ENCODE measurements around the gene ZEB1. TPM values are rescaled to one million over a fixed set of nuclear protein-coding genes. Genes with fewer than 3 reads are reported as not detected.
A peak's percentile ranks its signal among the peaks of the same experiment; 100 is the strongest.

The ZEB1 gene
- total and polyA plus RNA-seq, 2 of the 4 experiments (the other 2 are of a cell fraction) = 23.7 to 108 TPM

GRCh38 chr10:31313396-31313795 is 5.6 kb upstream of the ZEB1 start:
- Histone ChIP-seq H2BK20ac (ENCODE audit: low read depth, low read length) (no peak overlapping the region; the same call in 1 of the 2 replicates), H3K9me1 (ENCODE audit: insufficient read depth, low read length) (peaks cover 10% of the 10 kb centered on the region), H3K36me3 (ENCODE audit: control insufficient read depth, insufficient read depth, low read length) (no peaks in the 10 kb centered on the region), H2BK5ac (ENCODE audit: low read depth, low read length, poor library complexity, severe bottlenecking) (no peak overlapping the region), H3K14ac (replicated peaks; ENCODE audit: low read depth, low read length) (no peak overlapping the region), H3K27me3 (ENCODE audit: control insufficient read depth, insufficient read depth, low read length) (no peaks in the 10 kb centered on the region), H3K4me1 (ENCODE audit: control insufficient read depth, insufficient read depth, low read length) (peaks cover 7% of the 10 kb centered on the region), H3K56ac (ENCODE audit: extremely low read depth, insufficient read depth, low read length) (no peak overlapping the region), H2AFZ (replicated peaks; ENCODE audit: low read length, poor library complexity) (no peak overlapping the region), H2BK15ac (ENCODE audit: low read depth, low read length) (no peak overlapping the region), H2AK9ac (replicated peaks; ENCODE audit: low read depth, low read length, poor library complexity) (no peak overlapping the region), H4K20me1 (ENCODE audit: insufficient read depth, low read length) (no peaks in the 10 kb centered on the region), H4K8ac (ENCODE audit: low read depth in 2 of 2, low read length in 2 of 2) (peak overlapping the region; percentile 37 to 46; a peak in 2 of 4 replicates), H3K27ac (ENCODE audit: insufficient read depth, low read length) (no peak overlapping the region), H2BK120ac (ENCODE audit: low read depth, low read length) (peak overlapping the region; percentile 47), H3K4me2 (ENCODE audit: low read depth, low read length) (no peak overlapping the region), H4K91ac (ENCODE audit: insufficient read depth, low read depth, low read length) (no peak overlapping the region), H3K4me3 (ENCODE audit: insufficient read depth, low read depth, low read length) (no peak overlapping the region), H3K79me1 (ENCODE audit: low read depth in 1 of 2, low read length in 2 of 2) (peaks cover 14 to 49% of the 10 kb centered on the region in 2 experiments), H4K5ac (ENCODE audit: low read depth, low read length) (peak overlapping the region; percentile 24; the same call in 1 of the 2 replicates), H3K18ac (ENCODE audit: low read depth, low read length) (peak overlapping the region; percentile 48; the same call in 1 of the 2 replicates), H3K23ac (ENCODE audit: low read depth, low read length) (0 out of 2 replicates have a peak overlapping the region, but pooled peaks have one; percentile 76), H2AK5ac (ENCODE audit: low read depth, low read length) (peak overlapping the region; percentile 31; the same call in 1 of the 2 replicates), H3K9ac (ENCODE audit: low read depth, low read length) (no peak overlapping the region), H3K4ac (ENCODE audit: low read depth, low read length) (peak overlapping the region; percentile 50; the same call in 1 of the 2 replicates), H3K9me3 (ENCODE audit: control insufficient read depth, insufficient read depth, low read length) (0 out of 2 replicates have a peak, but pooled peaks cover 2% of the 10 kb centered on the region)
- DNase-seq (no peak), ATAC-seq (ENCODE audit: low read depth) (no peak)
- CTCF ChIA-PET = no interaction called here
- dilution Hi-C loops (cut with HindIII; ENCODE audit: low sequenced_read_pairs, unreplicated experiment) = no loop called here
- POLR2A ChIA-PET (ENCODE audit: unreplicated experiment) = no interaction called here
- in situ Hi-C loops (cut with MboI; ENCODE audit: low sequenced_read_pairs) = loop anchor here (10.0 kb wide), 1 partner anchor 539 kb away; no protein-coding TSS in a partner anchor
- TF ChIP-seq RFX5 (IDR thresholded peaks at IDR 0.05; ENCODE audit: low read depth, low read length) = no peak
- no TSS peak for BruUV-seq (replicated peaks)
- intact Hi-C loops (cut with micrococcal nuclease) = no loop called here
- WGBS, 2 experiments (ENCODE audit: extremely low coverage in 2 of 2, insufficient read length in 1 of 2) = no CpG with 5 or more reads among the region's 3 CpGs
